Heart right ventricle (tissue), 16 donors: ENCODE results near the gene PCSK5. TPM values are rescaled to one million over a fixed set of nuclear protein-coding genes. Genes with fewer than 3 reads are reported as not detected.

Experiments
- ATAC-seq, 8 donors: fragments of 200-7000 bp; cut with Tn5 transposase; one replicate each; pipeline ENCODE4 v1.9.1; 2020; ENCODE audit warnings: mild to moderate bottlenecking in 8 of 8, moderate library complexity in 8 of 8, moderate number of reproducible peaks in 1 of 8
- DNase-seq, 2 donors: peaks; one replicate each; pipeline ENCODE4 v3.0.0-alpha.2; 2020
- H3K27ac ChIP-seq, 10 donors: fragments of 200-600 bp; sonication (generic) in 2 of 10; one replicate each; pipeline versions ENCODE4 v1.5.0 to v1.8.0; 2020 to 2022; ENCODE audit warnings: mild to moderate bottlenecking in 3 of 10
- H3K27me3 ChIP-seq, 7 donors: fragments of 200-600 bp; one replicate each; pipeline ENCODE4 v1.8.0; 2021 to 2022; ENCODE audit warnings: mild to moderate bottlenecking in 2 of 7
- H3K36me3 ChIP-seq, 9 donors: fragments of 200-600 bp; sonication (generic) in 1 of 9; one replicate each; pipeline versions ENCODE4 v1.5.0 to v1.8.0; 2020 to 2022; ENCODE audit warnings: mild to moderate bottlenecking in 2 of 9
- H3K4me1 ChIP-seq, 9 donors: fragments of 200-600 bp; sonication (generic) in 1 of 9; one replicate each; pipeline versions ENCODE4 v1.5.0 to v1.8.0; 2020 to 2022; ENCODE audit warnings: mild to moderate bottlenecking in 4 of 9
- H3K4me3 ChIP-seq, 10 donors: fragments of 200-600 bp; sonication (generic) in 2 of 10; one replicate each; pipeline versions ENCODE4 v1.5.0 to v1.8.0; 2020 to 2022; ENCODE audit warnings: mild to moderate bottlenecking in 7 of 10, moderate library complexity in 2 of 10
- H3K9me3 ChIP-seq, 11 donors: fragments of 200-600 bp in 10 of 11; sonication (generic) in 2 of 11; one replicate each; pipeline versions ENCODE4 v1.5.0 to v1.8.0; 2013 to 2022; ENCODE audit warnings: mild to moderate bottlenecking in 2 of 11, control low read depth in 1 of 11, moderate library complexity in 1 of 11
- CTCF ChIP-seq, 9 donors: fragments of 200-600 bp; sonication (generic) in 2 of 9; IDR thresholded peaks; one replicate each; pipeline versions ENCODE4 v1.5.0 to v1.8.0; 2021 to 2022; ENCODE audit warnings: antibody characterized with exemption in 9 of 9, mild to moderate bottlenecking in 5 of 9, moderate library complexity in 1 of 9
- WGBS, 2 donors: extraction: QIAGEN DNeasy Blood & Tissue Kit; methylation state at CpG; one replicate each; pipeline ENCODE4 v1.1.7; 2013; ENCODE audit warnings: inconsistent platforms in 1 of 2; 5-methylcytosine and 5-hydroxymethylcytosine counted together
- intact Hi-C, 10 donors: fragments of 100-400 bp; cut with DNase I; formaldehyde crosslinking; loops; one replicate each; pipeline versions ENCODE4 v1.11.1 to v1.14.2; 2022
- polyA plus RNA-seq, 2 donors: library from polyadenylated mRNA; stranded (reverse); fragments of 200-250 nt; gene quantifications; one replicate each; pipeline ENCODE4 v1.2.3, GENCODE V29; 2013
- total RNA-seq, 10 donors: library from RNA; stranded (reverse); fragmentation: NEBNext Ultra II Directional in 3 of 10; extraction: Animal tissue kit (Norgen Biotek cat#: 25700) in 3 of 10; gene quantifications; one replicate each; pipeline versions ENCODE4 v1.2.1 to v1.2.4, GENCODE V29; 2021 to 2023
- donor health status: Arrhythmogenic right ventricular cardiomyopathy.
- donor health status: ischemic (EF 13 %, LVEDD 7.1; RV severe dilation, severe dysfunction).
- donor health status: healthy with polysubstance abuse.
- donor health status: DM: no; HTN: yes; CAD: no.
- donor health status: DM: no; HTN: no; CAD: no.
- donor health status: ischemic (EF 25% LVEDD 6.9; RV normal size, moderate dysfunction).
- donor health status: ischemic (EF 25% LVEDD 5.7; RV mildly dilated, moderate dysfunction).
- donor health status: healthy.
- donor health status: DM: yes; HTN: yes; CAD: no.
- donor health status: Ischemic cardiomyopathy.
- donor health status: ischemic (EF 35%, LVEDD 5.7; RV mildly dilated, moderate dysfunction).
- donor health status: nonischemic (EF 11% LVEDD 7.7; RV severe dilation, severe dysfunction).
- donor health status: DM: yes; HTN: yes; CAD: no.
- donor health status: PGD.
- donor health status: ischemic (EF 29% LVEDD 5.4; RV normal size, mild dysfunction).
- donor health status: nonischemic (EF 23%, LVEDD 6.1; RV moderate dilation, normal function).

PCSK5 gene
- total and polyA plus RNA-seq, 12 donors, result 1.8 to 8.3 (median 5.7) TPM

- no peak for ATAC-seq
These were observed 4.8 kb upstream of the PCSK5 start for GRCh38 chr9:75885652-75886051.

DNA sequence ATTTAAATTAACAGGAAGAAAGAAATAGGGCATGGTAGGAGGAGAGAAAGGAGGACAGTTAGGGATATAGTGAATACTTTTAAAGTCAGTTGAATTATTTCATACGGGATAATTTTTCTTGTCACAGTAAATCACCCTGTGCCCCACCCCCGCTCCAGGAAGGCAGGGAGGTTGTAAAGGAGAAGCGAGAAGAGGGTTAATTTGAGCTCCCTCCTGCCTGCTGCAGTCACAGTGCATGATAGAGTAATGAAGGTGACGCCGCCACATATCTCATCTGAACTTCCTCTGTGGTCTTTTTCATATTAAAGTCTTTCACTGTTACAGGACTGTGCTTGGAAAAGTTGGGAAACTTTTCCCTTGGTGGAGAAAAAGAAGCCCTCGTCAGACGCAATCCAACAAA, 896 bp upstream of the PCSK5 start:
- 3 to 6% methylated on average over 7 of the region's 7 CpGs for WGBS, 2 donors

More at GRCh38 chr9:75885652-75886051, 4.8 kb upstream of the PCSK5 start:
- TF ChIP-seq CTCF (IDR thresholded peaks at IDR 0.05), result no peak
- intact Hi-C loops, result no loop called here
- no peak overlapping the region for H3K27ac ChIP-seq
- no peak overlapping the region for H3K4me3 ChIP-seq
- WGBS, 2 donors, result 82 to 92% methylated on average over 5 of the region's 5 CpGs
- H3K36me3 ChIP-seq, result no peaks in the 10 kb centered on the region
- H3K4me1 ChIP-seq, result peaks cover 0 to 10% (median 7%) of the 10 kb centered on the region in 9 donors
- DNase-seq, result no peak
- H3K9me3 ChIP-seq, result no peaks in the 10 kb centered on the region
- peaks cover 0 to 4% (median 0%) of the 10 kb centered on the region in 7 donors for H3K27me3 ChIP-seq

GRCh38 chr9:75889977-75890471, 449 bp upstream of the PCSK5 start:
- intact Hi-C loops, result loop anchor here in 5 of 10 donors (10.0 kb wide), 6 partner anchors 65 to 415 kb away; no protein-coding TSS in a partner anchor
- Histone ChIP-seq H3K4me3 (peak overlapping the region; percentile 68 to 93 (median 86)), H3K27ac (peak overlapping the region; percentile 51 to 90 (median 84)), H3K27me3 (peaks cover 0 to 22% (median 0%) of the 10 kb centered on the region in 7 donors), H3K36me3 (no peaks in the 10 kb centered on the region), H3K9me3 (no peaks in the 10 kb centered on the region), H3K4me1 (peaks cover 0 to 30% (median 24%) of the 10 kb centered on the region in 9 donors)
- WGBS, 2 donors, result 0 to 1% methylated on average over 24 of the region's 24 CpGs
- ATAC-seq, result peak; percentile 10 to 60 (median 51)
- TF ChIP-seq CTCF (IDR thresholded peaks at IDR 0.05), result no peak
- peak in 1 of 2 donors; percentile 20 for DNase-seq

More for the DNA sequence above, 896 bp upstream of the PCSK5 start:
- peak overlapping the region; percentile 51 to 90 (median 84) for H3K27ac ChIP-seq
- no peaks in the 10 kb centered on the region for H3K9me3 ChIP-seq
- peak overlapping the region in 9 of 10 donors; percentile 68 to 93 (median 86) for H3K4me3 ChIP-seq
- H3K27me3 ChIP-seq, result peaks cover 0 to 22% (median 0%) of the 10 kb centered on the region in 7 donors
- DNase-seq (no peak), ATAC-seq (peak in 4 of 8 donors; percentile 2 to 10 (median 4))
- H3K4me1 ChIP-seq, result peaks cover 0 to 30% (median 24%) of the 10 kb centered on the region in 9 donors
- intact Hi-C loops, result no loop called here
- H3K36me3 ChIP-seq, result no peaks in the 10 kb centered on the region
- TF ChIP-seq CTCF (IDR thresholded peaks at IDR 0.05), result no peak

- H3K4me3 ChIP-seq, result peak overlapping the region; percentile 68 to 93 (median 86)
- intact Hi-C loops, result loop anchor here in 5 of 10 donors (10.0 kb wide), 6 partner anchors 63 to 413 kb away; no protein-coding TSS in a partner anchor
- peaks cover 0 to 22% (median 0%) of the 10 kb centered on the region in 7 donors for H3K27me3 ChIP-seq
- H3K9me3 ChIP-seq, result no peaks in the 10 kb centered on the region
- TF ChIP-seq CTCF (IDR thresholded peaks at IDR 0.05), result no peak
- DNase-seq (peak in 1 of 2 donors; percentile 13), ATAC-seq (peak in 6 of 8 donors; percentile 6 to 31 (median 14))
- peak overlapping the region; percentile 64 to 90 (median 84) for H3K27ac ChIP-seq
- peaks cover 0 to 36% (median 28%) of the 10 kb centered on the region in 9 donors for H3K4me1 ChIP-seq
- no peaks in the 10 kb centered on the region for H3K36me3 ChIP-seq
- 0 to 1% methylated on average over 28 of the region's 28 CpGs for WGBS, 2 donors
These were observed 836 bp downstream of the PCSK5 start for GRCh38 chr9:75891277-75891741.
